K562 (cell line): ENCODE results near the gene LPCAT3. TPM values are rescaled to one million over a fixed set of nuclear protein-coding genes. Genes with fewer than 3 reads are reported as not detected.

Experiments
- DACH1 ChIP-seq: fragments of 450-650 bp; IDR thresholded peaks from 2 replicates; pipeline ENCODE4 v1.6.1; 2018; ENCODE audit not compliant: partially characterized antibody
- E2F8 ChIP-seq: fragments of 450-650 bp; IDR thresholded peaks from 2 replicates; pipeline ENCODE4 v1.7.1; 2018; ENCODE audit warnings: mild to moderate bottlenecking, low read depth; ENCODE audit not compliant: partially characterized antibody
- FOXA1 ChIP-seq: fragments of 450-650 bp; IDR thresholded peaks from 2 replicates; pipeline ENCODE4 v1.6.1; 2016; ENCODE audit warnings: mild to moderate bottlenecking, borderline replicate concordance
- HDAC8 ChIP-seq: fragments of 450-650 bp; IDR thresholded peaks from 2 replicates; pipeline ENCODE4 v1.6.1; 2016; ENCODE audit warnings: mild to moderate bottlenecking, missing genetic modification characterization, moderate library complexity, missing compliant biosample characterization
- JUN ChIP-seq, 2 experiments: sonication (generic) in 1 of 2; formaldehyde crosslinking in 1 of 2; IDR thresholded peaks; 2 replicates each; pipeline versions ENCODE4 v1.6.1 to v1.8.0; 2012 to 2022; ENCODE audit warnings: borderline replicate concordance in 2 of 2, mild to moderate bottlenecking in 2 of 2, improper control_type of control experiment in 1 of 2, low read depth in 1 of 2, low read length in 1 of 2, missing genetic modification reagents in 1 of 2
- MIER1 ChIP-seq: fragments of 450-650 bp; IDR thresholded peaks from 2 replicates; pipeline ENCODE4 v1.6.1; 2016; ENCODE audit warnings: antibody characterized with exemption, mild to moderate bottlenecking, low read depth
- POLR2B ChIP-seq: fragments of 450-650 bp; IDR thresholded peaks from 2 replicates; pipeline ENCODE4 v1.6.1; 2018; ENCODE audit warnings: low read depth; ENCODE audit not compliant: partially characterized antibody
- SETDB1 ChIP-seq: IDR thresholded peaks from one replicate; pipeline ENCODE4 v1.6.1; 2012; ENCODE audit warnings: low read length, control low read depth, inconsistent platforms
- SIX5 ChIP-seq, 2 experiments: IDR thresholded peaks; 2 replicates each; pipeline ENCODE4 v1.6.1; 2011; ENCODE audit warnings: low read length in 2 of 2, borderline replicate concordance in 1 of 2, low read depth in 1 of 2, mild to moderate bottlenecking in 1 of 2, moderate library complexity in 1 of 2; ENCODE audit not compliant: insufficient read depth in 1 of 2
- ZKSCAN8 ChIP-seq: fragments of 200-800 bp; sonication (Bioruptor generic); IDR thresholded peaks from 2 replicates; pipeline ENCODE4 v1.6.1; 2016; ENCODE audit warnings: missing genetic modification characterization, missing compliant biosample characterization
- ZNF140 ChIP-seq: fragments of 250-450 bp; sonication (Bioruptor Pico); IDR thresholded peaks from 2 replicates; pipeline ENCODE4 v1.8.0; 2021; ENCODE audit warnings: moderate library complexity, mild to moderate bottlenecking, inconsistent platforms
- ZNF431 ChIP-seq: sonication (generic); formaldehyde crosslinking; IDR thresholded peaks from 2 replicates; pipeline ENCODE4 v1.8.0; 2022; ENCODE audit warnings: mild to moderate bottlenecking, missing genetic modification reagents
- ZNF583 ChIP-seq: fragments of 250-450 bp; sonication (Bioruptor Pico); IDR thresholded peaks from 2 replicates; pipeline ENCODE4 v1.4.0; 2020
- ZNF76 ChIP-seq: fragments of 250-450 bp; sonication (Bioruptor Pico); IDR thresholded peaks from 2 replicates; pipeline ENCODE4 v1.4.0; 2020; ENCODE audit warnings: mild to moderate bottlenecking, moderate library complexity, borderline replicate concordance
- ZZZ3 ChIP-seq: fragments of 450-650 bp; IDR thresholded peaks from 2 replicates; pipeline ENCODE4 v1.6.1; 2016; ENCODE audit warnings: antibody characterized with exemption, mild to moderate bottlenecking, moderate library complexity
- polyA plus RNA-seq, 8 experiments: library from polyadenylated mRNA; depleted of rRNA in 4 of 8; stranded (reverse) in 5 of 8; unstranded in 3 of 8; fragments of >200 nt; fragmentation: Nextera tagmentation in 2 of 8; fragmentation: Illumina TruSeq in 1 of 8; extraction: Ambion mirVana in 2 of 8; extraction: Trizol in 1 of 8; gene quantifications; 2 replicates each; pipeline versions ENCODE4 v1.2.1 to v1.2.3, GENCODE V29; 2011 to 2014; ENCODE audit warnings: inconsistent platforms in 1 of 8, missing spikeins in 1 of 8
- total RNA-seq, 7 experiments: library from RNA; depleted of rRNA in 6 of 7; stranded (reverse); fragments of >200 nt in 6 of 7; fragmentation: Illumina TruSeq in 2 of 7; extraction: Trizol in 2 of 7; gene quantifications; 2 replicates each; pipeline versions ENCODE4 v1.2.1 to v1.2.3, GENCODE V29; 2011 to 2021; ENCODE audit warnings: low replicate concordance in 1 of 7
- TF ChIP-seq, protein P1 (sequence below), 2 experiments: fragments of 450-650 bp; conservative IDR thresholded peaks; 2 replicates each; pipeline ENCODE4 v1.6.1; 2017; ENCODE audit warnings: mild to moderate bottlenecking in 2 of 2, moderate library complexity in 2 of 2
- TF ChIP-seq, protein P2 (sequence below): fragments of 450-650 bp; formaldehyde crosslinking; IDR thresholded peaks from 2 replicates; pipeline ENCODE4 v1.4.0; 2020; ENCODE audit warnings: mild to moderate bottlenecking, moderate library complexity
- TF ChIP-seq, protein P3 (sequence below): sonication (generic); formaldehyde crosslinking; IDR thresholded peaks from 2 replicates; pipeline ENCODE4 v1.8.0; 2023; ENCODE audit warnings: mild to moderate bottlenecking, missing genetic modification reagents

Gene LPCAT3
- total and polyA plus RNA-seq, 9 of the 15 experiments (the other 6 are each of a cell fraction or from before 2014, with no cell fraction given): 4.9 to 52.5 (median 25.3) TPM

DNA sequence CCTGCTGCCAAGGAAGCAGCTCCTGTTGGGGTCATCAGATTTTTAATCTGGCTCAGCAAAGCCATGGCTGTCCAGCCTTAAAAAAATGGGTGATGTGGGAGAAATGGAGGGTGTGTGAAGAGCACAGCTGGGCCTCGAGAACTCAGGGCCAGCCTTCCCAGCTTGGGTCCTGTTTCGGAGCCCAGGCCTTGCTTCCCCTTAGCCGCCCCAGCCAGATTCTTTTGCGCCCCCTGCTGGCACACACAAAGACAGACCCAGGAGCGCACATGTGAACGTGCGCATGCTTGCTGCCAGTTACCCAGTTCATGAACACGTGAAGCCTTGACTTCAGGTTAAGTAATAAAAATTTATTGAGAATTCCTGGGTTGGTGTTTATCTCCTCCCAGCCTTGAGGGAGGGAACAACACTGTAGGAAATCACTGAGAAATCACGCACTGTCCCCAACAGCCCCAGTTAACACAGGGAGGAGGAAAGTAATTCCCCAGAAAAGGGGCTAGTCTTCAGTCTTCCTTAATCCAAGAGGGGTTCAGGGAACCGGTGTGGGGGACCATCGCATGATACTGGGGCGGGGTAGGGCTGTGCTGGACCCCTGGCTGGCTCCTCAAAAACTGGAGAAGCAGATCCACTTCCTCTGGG, 53.1 kb downstream of the LPCAT3 start (continued):
- no peak for TF ChIP-seq ZZZ3
- TF ChIP-seq, protein P1, sequence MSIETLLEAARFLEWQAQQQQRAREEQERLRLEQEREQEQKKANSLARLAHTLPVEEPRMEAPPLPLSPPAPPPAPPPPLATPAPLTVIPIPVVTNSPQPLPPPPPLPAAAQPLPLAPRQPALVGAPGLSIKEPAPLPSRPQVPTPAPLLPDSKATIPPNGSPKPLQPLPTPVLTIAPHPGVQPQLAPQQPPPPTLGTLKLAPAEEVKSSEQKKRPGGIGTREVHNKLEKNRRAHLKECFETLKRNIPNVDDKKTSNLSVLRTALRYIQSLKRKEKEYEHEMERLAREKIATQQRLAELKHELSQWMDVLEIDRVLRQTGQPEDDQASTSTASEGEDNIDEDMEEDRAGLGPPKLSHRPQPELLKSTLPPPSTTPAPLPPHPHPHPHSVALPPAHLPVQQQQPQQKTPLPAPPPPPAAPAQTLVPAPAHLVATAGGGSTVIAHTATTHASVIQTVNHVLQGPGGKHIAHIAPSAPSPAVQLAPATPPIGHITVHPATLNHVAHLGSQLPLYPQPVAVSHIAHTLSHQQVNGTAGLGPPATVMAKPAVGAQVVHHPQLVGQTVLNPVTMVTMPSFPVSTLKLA (conservative IDR thresholded peaks at IDR 0.05): peak; percentile 84 to 86
- TF ChIP-seq ZNF583 (CRISPR knock-in tag): 0 out of 2 replicates have a peak, but pooled peaks have one; percentile 68
- 0 out of 2 replicates have a peak, but pooled peaks have one; percentile 12 for TF ChIP-seq JUN (IDR thresholded peaks at IDR 0.05; ENCODE audit: borderline replicate concordance, low read depth, low read length)
- no peak for TF ChIP-seq JUN (CRISPR knock-in tag; IDR thresholded peaks at IDR 0.05; ENCODE audit: borderline replicate concordance)
- TF ChIP-seq SIX5 (IDR thresholded peaks at IDR 0.05; ENCODE audit: borderline replicate concordance in 1 of 2, insufficient read depth in 1 of 2, low read depth in 1 of 2, low read length in 2 of 2): no peak
- no peak for TF ChIP-seq FOXA1
- no peak for TF ChIP-seq ZNF431 (CRISPR knock-in tag)
- no peak for TF ChIP-seq DACH1
- TF ChIP-seq, protein P2, sequence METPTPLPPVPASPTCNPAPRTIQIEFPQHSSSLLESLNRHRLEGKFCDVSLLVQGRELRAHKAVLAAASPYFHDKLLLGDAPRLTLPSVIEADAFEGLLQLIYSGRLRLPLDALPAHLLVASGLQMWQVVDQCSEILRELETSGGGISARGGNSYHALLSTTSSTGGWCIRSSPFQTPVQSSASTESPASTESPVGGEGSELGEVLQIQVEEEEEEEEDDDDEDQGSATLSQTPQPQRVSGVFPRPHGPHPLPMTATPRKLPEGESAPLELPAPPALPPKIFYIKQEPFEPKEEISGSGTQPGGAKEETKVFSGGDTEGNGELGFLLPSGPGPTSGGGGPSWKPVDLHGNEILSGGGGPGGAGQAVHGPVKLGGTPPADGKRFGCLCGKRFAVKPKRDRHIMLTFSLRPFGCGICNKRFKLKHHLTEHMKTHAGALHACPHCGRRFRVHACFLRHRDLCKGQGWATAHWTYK: 0 out of 2 replicates have a peak, but pooled peaks have one; percentile 39
- no peak; the same call in 1 of the 2 replicates for TF ChIP-seq ZKSCAN8 (CRISPR knock-in tag)
- no peak for TF ChIP-seq HDAC8 (tag)
- no peak for TF ChIP-seq SETDB1
- no peak for TF ChIP-seq MIER1
- TF ChIP-seq ZNF76 (CRISPR knock-in tag): no peak
- TF ChIP-seq E2F8: peak; percentile 22
- no peak for TF ChIP-seq ZNF140 (CRISPR knock-in tag)
- TF ChIP-seq POLR2B: peak; percentile 25
- TF ChIP-seq, protein P3, sequence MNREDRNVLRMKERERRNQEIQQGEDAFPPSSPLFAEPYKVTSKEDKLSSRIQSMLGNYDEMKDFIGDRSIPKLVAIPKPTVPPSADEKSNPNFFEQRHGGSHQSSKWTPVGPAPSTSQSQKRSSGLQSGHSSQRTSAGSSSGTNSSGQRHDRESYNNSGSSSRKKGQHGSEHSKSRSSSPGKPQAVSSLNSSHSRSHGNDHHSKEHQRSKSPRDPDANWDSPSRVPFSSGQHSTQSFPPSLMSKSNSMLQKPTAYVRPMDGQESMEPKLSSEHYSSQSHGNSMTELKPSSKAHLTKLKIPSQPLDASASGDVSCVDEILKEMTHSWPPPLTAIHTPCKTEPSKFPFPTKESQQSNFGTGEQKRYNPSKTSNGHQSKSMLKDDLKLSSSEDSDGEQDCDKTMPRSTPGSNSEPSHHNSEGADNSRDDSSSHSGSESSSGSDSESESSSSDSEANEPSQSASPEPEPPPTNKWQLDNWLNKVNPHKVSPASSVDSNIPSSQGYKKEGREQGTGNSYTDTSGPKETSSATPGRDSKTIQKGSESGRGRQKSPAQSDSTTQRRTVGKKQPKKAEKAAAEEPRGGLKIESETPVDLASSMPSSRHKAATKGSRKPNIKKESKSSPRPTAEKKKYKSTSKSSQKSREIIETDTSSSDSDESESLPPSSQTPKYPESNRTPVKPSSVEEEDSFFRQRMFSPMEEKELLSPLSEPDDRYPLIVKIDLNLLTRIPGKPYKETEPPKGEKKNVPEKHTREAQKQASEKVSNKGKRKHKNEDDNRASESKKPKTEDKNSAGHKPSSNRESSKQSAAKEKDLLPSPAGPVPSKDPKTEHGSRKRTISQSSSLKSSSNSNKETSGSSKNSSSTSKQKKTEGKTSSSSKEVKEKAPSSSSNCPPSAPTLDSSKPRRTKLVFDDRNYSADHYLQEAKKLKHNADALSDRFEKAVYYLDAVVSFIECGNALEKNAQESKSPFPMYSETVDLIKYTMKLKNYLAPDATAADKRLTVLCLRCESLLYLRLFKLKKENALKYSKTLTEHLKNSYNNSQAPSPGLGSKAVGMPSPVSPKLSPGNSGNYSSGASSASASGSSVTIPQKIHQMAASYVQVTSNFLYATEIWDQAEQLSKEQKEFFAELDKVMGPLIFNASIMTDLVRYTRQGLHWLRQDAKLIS: no peak
